SU-DHL-6 (cell line): ENCODE data around the gene KRTAP12-1.

Experiments used
- CTCF ChIP-seq: fragments of 200-600 bp; sonication (generic); IDR thresholded peaks from one replicate; pipeline ENCODE4 v1.5.1; 2017; ENCODE audit warnings: antibody characterized with exemption, mild to moderate bottlenecking, low read length, moderate library complexity; ENCODE audit not compliant: insufficient read depth, poor library complexity, severe bottlenecking
- EZH2phosphoT487 ChIP-seq: fragments of 200-600 bp; sonication (generic), shearing (Covaris generic); conservative IDR thresholded peaks from 2 replicates; pipeline ENCODE4 v1.6.1; 2018; ENCODE audit warnings: mild to moderate bottlenecking, antibody characterized with exemption, low read length, moderate library complexity, mixed read lengths

GRCh38 chr21:44695184-44695583 lies 13.2 kb upstream of the KRTAP12-1 start:
- TF ChIP-seq CTCF (no peak), EZH2phosphoT487 (no peak)
